ENCODE data around the gene OR5H2. TPM values are rescaled to one million over a fixed set of nuclear protein-coding genes. Genes with fewer than 3 reads are reported as not detected.

The OR5H2 gene
- polyA plus RNA-seq, 10 donors: not detected

GRCh38 chr3:98329392-98330124 lies 47.3 kb downstream of the OR5H2 start:
- peak; percentile 24 to 60 (median 34) for DNase-seq

DNA sequence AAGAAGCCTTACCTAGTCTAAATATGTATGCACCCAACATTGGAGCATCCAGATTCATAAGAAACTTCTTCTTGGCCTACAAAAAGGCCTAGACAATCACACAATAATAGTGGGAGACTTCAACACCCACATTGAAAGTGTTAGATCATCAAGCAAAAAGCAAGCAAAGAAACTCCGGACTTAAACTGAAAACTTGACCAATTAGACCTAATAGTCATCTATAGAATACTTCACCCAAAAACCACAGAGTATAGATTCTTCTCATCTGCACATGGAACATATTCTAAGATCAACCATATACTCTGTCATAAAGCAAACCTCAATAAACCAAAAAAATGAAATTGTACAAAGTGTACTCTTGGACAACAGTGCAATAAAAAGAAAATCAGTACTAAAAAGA lies 49.0 kb downstream of the OR5H2 start:
- no peak for DNase-seq

Other genes with a start within 250 kb of the OR5H2 start
- gene GABRR3, start 247.2 kb upstream of the OR5H2 start, polyA plus RNA-seq (ENCODE audit: insufficient read length in 10 of 10): not detected
- gene OR5AC2, start 195.3 kb upstream of the OR5H2 start, polyA plus RNA-seq (ENCODE audit: insufficient read length in 10 of 10): not detected
- gene OR5H1, start 151.8 kb upstream of the OR5H2 start, polyA plus RNA-seq (ENCODE audit: insufficient read length in 10 of 10): under 1 TPM in 2 of 10 donors, not detected in 8; 0.04 TPM
- not detected for gene OR5H14, start 135.0 kb upstream of the OR5H2 start, polyA plus RNA-seq (ENCODE audit: insufficient read length in 10 of 10)
- not detected for gene OR5H15, start 115.8 kb upstream of the OR5H2 start, polyA plus RNA-seq (ENCODE audit: insufficient read length in 10 of 10)
- gene OR5H6, start 18.3 kb upstream of the OR5H2 start, polyA plus RNA-seq (ENCODE audit: insufficient read length in 10 of 10): not detected
- not detected for gene OR5K4, start 71.3 kb downstream of the OR5H2 start, polyA plus RNA-seq (ENCODE audit: insufficient read length in 10 of 10)
- not detected for gene OR5K3, start 108.2 kb downstream of the OR5H2 start, polyA plus RNA-seq (ENCODE audit: insufficient read length in 10 of 10)
- not detected for gene OR5K1, start 180.7 kb downstream of the OR5H2 start, polyA plus RNA-seq (ENCODE audit: insufficient read length in 10 of 10)
- gene OR5K2, start 215.2 kb downstream of the OR5H2 start, polyA plus RNA-seq (ENCODE audit: insufficient read length in 10 of 10): under 1 TPM in 1 of 10 donors, not detected in 9; 0.38 TPM
- gene CLDND1, start 240.4 kb downstream of the OR5H2 start, polyA plus RNA-seq (ENCODE audit: insufficient read length in 10 of 10): 100 to 1,000 TPM in 1 of 10 donors, 10 to 100 TPM in 9; 72.8 to 102 (median 83.7) TPM
- gene GPR15, start 249.5 kb downstream of the OR5H2 start, polyA plus RNA-seq (ENCODE audit: insufficient read length in 10 of 10): under 1 TPM in 1 of 10 donors, not detected in 9; 0.70 TPM

Data from muscle of back (tissue), 11 donors.